Brain microvascular endothelial cell (primary cell): ENCODE measurements around the gene XRRA1.
"Not testable (repeated sequence)": the region's sequence is repeated elsewhere in the genome, so short reads cannot be mapped to it uniquely, and the experiment has no call there.

ENCODE experiments used
- DNase-seq: peaks from one replicate; pipeline ENCODE4 v3.0.0-alpha.2; 2020
- H3K27ac ChIP-seq: fragments of 250-450 bp; sonication (Bioruptor Pico); 2 replicates; pipeline ENCODE4 v1.5.1; 2020; ENCODE audit warnings: mild to moderate bottlenecking, moderate library complexity
- H3K27me3 ChIP-seq: fragments of 250-450 bp; sonication (Bioruptor Pico); replicated peaks from 2 replicates; pipeline ENCODE4 v1.5.1; 2020; ENCODE audit warnings: mild to moderate bottlenecking
- H3K36me3 ChIP-seq: fragments of 250-450 bp; sonication (Bioruptor Pico); replicated peaks from 2 replicates; pipeline ENCODE4 v1.5.1; 2020; ENCODE audit warnings: mild to moderate bottlenecking
- H3K4me3 ChIP-seq: 2 replicates; pipeline ENCODE4 v1.5.1; 2011; ENCODE audit warnings: low read depth, mild to moderate bottlenecking, control low read depth, low read length, moderate library complexity
- in situ Hi-C: cut with HindIII; loops from 2 replicates; pipeline ENCODE4 v1.10.0; 2017; ENCODE audit warnings: low sequenced_read_pairs, low pct_ligation_motif_present
- TF ChIP-seq, protein P1 (sequence below): IDR thresholded peaks from 2 replicates; pipeline ENCODE4 v1.5.1; 2011; ENCODE audit warnings: low read depth, mild to moderate bottlenecking, moderate library complexity, low read length, control low read depth, inconsistent platforms; ENCODE audit errors: missing control alignments

The XRRA1 gene

GRCh38 chr11:74971424-74971823, 22.5 kb upstream of the XRRA1 start:
- Histone ChIP-seq H3K27me3 (no peaks in the 10 kb centered on the region), H3K4me3 (no peak overlapping the region), H3K36me3 (peaks cover 45% of the 10 kb centered on the region), H3K27ac (no peak overlapping the region)
- in situ Hi-C loops = no loop called here
- DNase-seq = no peak
- TF ChIP-seq, protein P1, sequence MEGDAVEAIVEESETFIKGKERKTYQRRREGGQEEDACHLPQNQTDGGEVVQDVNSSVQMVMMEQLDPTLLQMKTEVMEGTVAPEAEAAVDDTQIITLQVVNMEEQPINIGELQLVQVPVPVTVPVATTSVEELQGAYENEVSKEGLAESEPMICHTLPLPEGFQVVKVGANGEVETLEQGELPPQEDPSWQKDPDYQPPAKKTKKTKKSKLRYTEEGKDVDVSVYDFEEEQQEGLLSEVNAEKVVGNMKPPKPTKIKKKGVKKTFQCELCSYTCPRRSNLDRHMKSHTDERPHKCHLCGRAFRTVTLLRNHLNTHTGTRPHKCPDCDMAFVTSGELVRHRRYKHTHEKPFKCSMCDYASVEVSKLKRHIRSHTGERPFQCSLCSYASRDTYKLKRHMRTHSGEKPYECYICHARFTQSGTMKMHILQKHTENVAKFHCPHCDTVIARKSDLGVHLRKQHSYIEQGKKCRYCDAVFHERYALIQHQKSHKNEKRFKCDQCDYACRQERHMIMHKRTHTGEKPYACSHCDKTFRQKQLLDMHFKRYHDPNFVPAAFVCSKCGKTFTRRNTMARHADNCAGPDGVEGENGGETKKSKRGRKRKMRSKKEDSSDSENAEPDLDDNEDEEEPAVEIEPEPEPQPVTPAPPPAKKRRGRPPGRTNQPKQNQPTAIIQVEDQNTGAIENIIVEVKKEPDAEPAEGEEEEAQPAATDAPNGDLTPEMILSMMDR = no peak

- DNase-seq = no peak
- in situ Hi-C loops = no loop called here
- H3K27me3 ChIP-seq = no peaks in the 10 kb centered on the region
- no peak overlapping the region for H3K27ac ChIP-seq
- H3K36me3 ChIP-seq = peaks cover 42% of the 10 kb centered on the region
- TF ChIP-seq, protein P1 = no peak
- no peak overlapping the region for H3K4me3 ChIP-seq
Measured at GRCh38 chr11:74970852-74971395, 22.0 kb upstream of the XRRA1 start.

GRCh38 chr11:74966651-74967050, 17.8 kb upstream of the XRRA1 start:
- Histone ChIP-seq H3K27ac (peak overlapping the region; percentile 60), H3K4me3 (no peak overlapping the region)
- in situ Hi-C loops = no loop called here

GRCh38 chr11:74960128-74960527, 11.2 kb upstream of the XRRA1 start:
- in situ Hi-C loops, H3K27ac ChIP-seq, H3K4me3 ChIP-seq: not testable (repeated sequence)

More at GRCh38 chr11:74966651-74967050, 17.8 kb upstream of the XRRA1 start:
- DNase-seq = peak; percentile 66
- TF ChIP-seq, protein P1 = no peak
- H3K27me3 ChIP-seq = no peaks in the 10 kb centered on the region
- H3K36me3 ChIP-seq = peaks cover 22% of the 10 kb centered on the region

DNA sequence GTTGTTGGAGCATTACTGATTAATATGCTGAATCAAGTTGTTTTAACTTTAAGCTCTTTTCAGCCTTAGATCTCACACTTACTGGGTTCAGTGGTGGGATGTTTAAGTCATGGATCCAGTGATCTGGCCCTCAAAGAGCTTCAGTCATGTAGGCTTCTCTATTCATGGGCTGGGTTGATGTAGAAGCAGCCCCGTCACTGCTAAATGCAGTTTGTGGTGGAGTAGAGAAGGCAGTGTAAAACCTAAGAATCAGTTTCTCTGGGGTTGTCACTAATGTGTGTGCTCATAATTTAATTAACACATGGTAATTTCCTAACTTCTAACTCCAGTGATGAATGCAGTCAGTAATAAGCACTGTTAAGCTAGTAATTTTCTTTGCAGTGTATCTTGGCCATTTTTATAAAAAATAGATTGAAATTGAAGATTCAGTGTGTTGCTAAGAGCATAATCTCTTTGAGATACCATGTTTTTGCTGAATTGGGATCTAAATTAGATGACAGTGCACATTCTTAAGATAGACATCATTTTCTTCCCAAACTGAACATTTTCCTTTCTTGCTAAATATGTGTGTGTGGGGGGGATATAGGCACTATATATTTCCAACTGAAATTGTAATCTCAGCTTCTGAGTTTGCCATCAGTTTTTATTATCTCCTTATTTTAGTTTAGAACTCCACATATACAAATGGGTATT, 9.2 kb upstream of the XRRA1 start:
- TF ChIP-seq, protein P1 = no peak
- no peak for DNase-seq
- peaks cover 3% of the 10 kb centered on the region for H3K36me3 ChIP-seq
- in situ Hi-C loops = no loop called here
- no peaks in the 10 kb centered on the region for H3K27me3 ChIP-seq
- no peak overlapping the region for H3K4me3 ChIP-seq
- no peak overlapping the region for H3K27ac ChIP-seq

More at GRCh38 chr11:74960128-74960527, 11.2 kb upstream of the XRRA1 start:
- not testable (repeated sequence) for H3K36me3 ChIP-seq, DNase-seq, H3K27me3 ChIP-seq

- no peak overlapping the region for H3K27ac ChIP-seq
- in situ Hi-C loops = no loop called here
- TF ChIP-seq, protein P1 = no peak
- H3K4me3 ChIP-seq = no peak overlapping the region
- DNase-seq = no peak
- H3K27me3 ChIP-seq = no peaks in the 10 kb centered on the region
- H3K36me3 ChIP-seq = peaks cover 6% of the 10 kb centered on the region
Measured at GRCh38 chr11:74956397-74957015, 7.6 kb upstream of the XRRA1 start.
